Endodermal cell (in vitro differentiated cells): ENCODE data around the gene G6PC1. TPM values are rescaled to one million over a fixed set of nuclear protein-coding genes. Genes with fewer than 3 reads are reported as not detected.
"Not testable (repeated sequence)": the region's sequence is repeated elsewhere in the genome, so short reads cannot be mapped to it uniquely, and the experiment has no call there.

Experiments used
- DNase-seq: peaks from one replicate; pipeline ENCODE4 v3.0.0-alpha.2; 2017
- H3K27ac ChIP-seq: 2 replicates; pipeline ENCODE4 v1.5.1; 2013; ENCODE audit warnings: mild to moderate bottlenecking, low read depth, low read length, moderate library complexity
- H3K27me3 ChIP-seq: 2 replicates; pipeline ENCODE4 v1.6.1; 2013; ENCODE audit warnings: mild to moderate bottlenecking, low read length, moderate library complexity; ENCODE audit not compliant: insufficient read depth, control insufficient read depth, poor library complexity, severe bottlenecking
- H3K36me3 ChIP-seq: 2 replicates; pipeline ENCODE4 v1.7.0; 2013; ENCODE audit warnings: mild to moderate bottlenecking, low read length, moderate library complexity; ENCODE audit not compliant: control insufficient read depth, insufficient read depth
- H3K4me1 ChIP-seq: one replicate; pipeline ENCODE4 v1.7.0; 2013; ENCODE audit warnings: low read length; ENCODE audit not compliant: control insufficient read depth, insufficient read depth
- H3K4me3 ChIP-seq: 2 replicates; pipeline ENCODE4 v1.5.1; 2013; ENCODE audit warnings: mild to moderate bottlenecking, low read length, moderate library complexity
- H3K9ac ChIP-seq: 2 replicates; pipeline ENCODE4 v1.6.1; 2013; ENCODE audit warnings: mild to moderate bottlenecking, low read length, moderate library complexity; ENCODE audit not compliant: poor library complexity, severe bottlenecking; ENCODE audit errors: extremely low read depth
- H3K9me3 ChIP-seq: 2 replicates; pipeline ENCODE4 v1.6.1; 2013; ENCODE audit warnings: mild to moderate bottlenecking, low read length, moderate library complexity; ENCODE audit not compliant: control insufficient read depth
- H3K27ac Mint-ChIP-seq: 2 replicates; pipeline ENCODE4 v1.8.0; 2020; ENCODE audit warnings: mixed read lengths
- H3K27me3 Mint-ChIP-seq: 2 replicates; pipeline ENCODE4 v1.8.0; 2021; ENCODE audit warnings: mild to moderate bottlenecking, mixed read lengths; ENCODE audit not compliant: insufficient read depth
- H3K36me3 Mint-ChIP-seq: 2 replicates; pipeline ENCODE4 v1.8.0; 2020; ENCODE audit warnings: low read depth, mixed read lengths
- H3K4me1 Mint-ChIP-seq: 2 replicates; pipeline ENCODE4 v1.8.0; 2020; ENCODE audit warnings: mixed read lengths
- H3K4me3 Mint-ChIP-seq: 2 replicates; pipeline ENCODE4 v1.8.0; 2020; ENCODE audit warnings: mild to moderate bottlenecking, moderate library complexity, mixed read lengths
- H3K9me3 Mint-ChIP-seq: 2 replicates; pipeline ENCODE4 v1.8.0; 2020; ENCODE audit warnings: mild to moderate bottlenecking, mixed read lengths
- WGBS, 2 experiments: methylation state at CpG; one replicate each; pipeline versions ENCODE4 v1.1.5 to v1.1.7; 2013; ENCODE audit warnings: missing lambda C conversion rate in 2 of 2, mixed read lengths in 1 of 2; ENCODE audit not compliant: insufficient coverage in 1 of 2, insufficient read length in 1 of 2; 5-methylcytosine and 5-hydroxymethylcytosine counted together
- total RNA-seq, 2 donors: library from RNA; stranded (reverse); fragmentation: NEBNext Ultra II Directional in 1 of 2; extraction: Animal tissue kit (Norgen Biotek cat#: 25700) in 1 of 2; gene quantifications; 2 replicates in 1 of 2; 3 replicates in 1 of 2; pipeline ENCODE4 v1.2.1, GENCODE V29; 2021
- TF ChIP-seq, protein P1 (sequence below): fragments of 200-600 bp; sonication (generic); conservative IDR thresholded peaks from 2 replicates; pipeline ENCODE4 v1.5.0; 2021; ENCODE audit warnings: antibody characterized with exemption, mild to moderate bottlenecking

G6PC1 gene
- total RNA-seq, 2 donors from 2014 or later, result not detected

DNA sequence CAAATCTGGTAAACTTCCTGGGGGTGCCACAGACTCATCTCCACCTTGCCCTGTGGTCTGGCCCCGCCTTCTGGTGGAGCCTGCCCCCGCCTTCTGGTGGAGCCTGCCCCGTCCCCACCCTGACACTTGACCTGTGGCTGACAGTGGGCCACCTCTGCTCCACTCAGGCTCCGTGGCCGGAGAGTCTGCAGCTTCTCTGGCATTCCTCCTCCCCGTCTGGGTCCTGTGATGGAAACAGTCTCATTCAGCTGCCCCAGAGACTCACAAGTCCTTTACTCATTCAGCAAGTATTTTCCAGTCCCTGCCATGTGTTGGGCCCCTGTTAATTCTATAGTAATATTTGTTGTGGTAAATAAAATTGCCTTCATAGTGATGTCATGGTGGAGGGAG lies 21.0 kb upstream of the G6PC1 start:
- Mint-ChIP-seq H3K9me3 (no peaks in the 10 kb centered on the region), H3K4me3 (no peak overlapping the region), H3K27ac (no peak overlapping the region), H3K4me1 (peaks cover 8% of the 10 kb centered on the region), H3K27me3 (peaks cover 45% of the 10 kb centered on the region), H3K36me3 (no peaks in the 10 kb centered on the region)
- Histone ChIP-seq H3K36me3 (no peaks in the 10 kb centered on the region), H3K4me3 (no peak overlapping the region), H3K4me1 (no peaks in the 10 kb centered on the region), H3K27me3 (peaks cover 7% of the 10 kb centered on the region), H3K27ac (no peak overlapping the region), H3K9me3 (no peaks in the 10 kb centered on the region), H3K9ac (no peak overlapping the region)
- TF ChIP-seq, protein P1, sequence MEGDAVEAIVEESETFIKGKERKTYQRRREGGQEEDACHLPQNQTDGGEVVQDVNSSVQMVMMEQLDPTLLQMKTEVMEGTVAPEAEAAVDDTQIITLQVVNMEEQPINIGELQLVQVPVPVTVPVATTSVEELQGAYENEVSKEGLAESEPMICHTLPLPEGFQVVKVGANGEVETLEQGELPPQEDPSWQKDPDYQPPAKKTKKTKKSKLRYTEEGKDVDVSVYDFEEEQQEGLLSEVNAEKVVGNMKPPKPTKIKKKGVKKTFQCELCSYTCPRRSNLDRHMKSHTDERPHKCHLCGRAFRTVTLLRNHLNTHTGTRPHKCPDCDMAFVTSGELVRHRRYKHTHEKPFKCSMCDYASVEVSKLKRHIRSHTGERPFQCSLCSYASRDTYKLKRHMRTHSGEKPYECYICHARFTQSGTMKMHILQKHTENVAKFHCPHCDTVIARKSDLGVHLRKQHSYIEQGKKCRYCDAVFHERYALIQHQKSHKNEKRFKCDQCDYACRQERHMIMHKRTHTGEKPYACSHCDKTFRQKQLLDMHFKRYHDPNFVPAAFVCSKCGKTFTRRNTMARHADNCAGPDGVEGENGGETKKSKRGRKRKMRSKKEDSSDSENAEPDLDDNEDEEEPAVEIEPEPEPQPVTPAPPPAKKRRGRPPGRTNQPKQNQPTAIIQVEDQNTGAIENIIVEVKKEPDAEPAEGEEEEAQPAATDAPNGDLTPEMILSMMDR, result no peak
- DNase-seq, result no peak
- WGBS, 2 experiments, result 77 to 83% methylated on average over 1 to 6 of the region's 6 CpGs

GRCh38 chr17:42880776-42881310 lies 19.8 kb upstream of the G6PC1 start:
- Mint-ChIP-seq H3K4me3 (no peak overlapping the region), H3K36me3 (no peaks in the 10 kb centered on the region), H3K27me3 (peaks cover 41% of the 10 kb centered on the region), H3K27ac (no peak overlapping the region), H3K9me3 (no peaks in the 10 kb centered on the region), H3K4me1 (peaks cover 8% of the 10 kb centered on the region)
- no peak overlapping the region for H3K27ac ChIP-seq
- TF ChIP-seq, protein P1, result no peak
- H3K36me3 ChIP-seq, result no peaks in the 10 kb centered on the region
- no peak for DNase-seq
- no peak overlapping the region for H3K9ac ChIP-seq
- no peaks in the 10 kb centered on the region for H3K4me1 ChIP-seq
- H3K4me3 ChIP-seq, result no peak overlapping the region
- H3K27me3 ChIP-seq, result peaks cover 7% of the 10 kb centered on the region
- no peaks in the 10 kb centered on the region for H3K9me3 ChIP-seq
- WGBS, 2 experiments, result 88 to 89% methylated on average over 4 to 5 of the region's 5 CpGs

DNA sequence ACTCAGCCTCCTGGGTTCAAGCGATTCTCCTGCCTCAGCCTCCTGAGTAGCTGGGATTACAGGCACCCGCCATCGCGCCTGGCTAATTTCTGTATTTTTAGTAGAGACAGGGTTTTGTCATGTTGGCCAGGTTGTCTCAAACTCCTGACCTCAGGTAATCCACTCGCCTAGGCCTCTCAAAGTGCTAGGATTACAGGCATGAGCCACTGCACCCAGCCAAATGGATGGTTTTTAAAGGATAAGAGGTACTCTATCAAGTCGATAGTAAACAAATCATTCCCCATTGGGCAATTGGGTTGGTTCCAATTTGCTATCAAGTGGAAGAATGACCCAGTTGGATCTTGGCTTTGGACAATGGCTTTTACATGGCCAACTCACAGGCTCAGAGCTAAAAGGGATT lies 18.9 kb upstream of the G6PC1 start:
- H3K9me3 Mint-ChIP-seq, H3K36me3 Mint-ChIP-seq, H3K4me1 Mint-ChIP-seq, DNase-seq, H3K27ac Mint-ChIP-seq, H3K27me3 ChIP-seq, H3K4me3 Mint-ChIP-seq, H3K9ac ChIP-seq, H3K27ac ChIP-seq, H3K9me3 ChIP-seq, H3K36me3 ChIP-seq, H3K4me1 ChIP-seq, H3K4me3 ChIP-seq: not testable (repeated sequence)
- 94 to 96% methylated on average over 5 to 6 of the region's 6 CpGs for WGBS, 2 experiments
- H3K27me3 Mint-ChIP-seq, result peaks cover 38% of the 10 kb centered on the region

DNA sequence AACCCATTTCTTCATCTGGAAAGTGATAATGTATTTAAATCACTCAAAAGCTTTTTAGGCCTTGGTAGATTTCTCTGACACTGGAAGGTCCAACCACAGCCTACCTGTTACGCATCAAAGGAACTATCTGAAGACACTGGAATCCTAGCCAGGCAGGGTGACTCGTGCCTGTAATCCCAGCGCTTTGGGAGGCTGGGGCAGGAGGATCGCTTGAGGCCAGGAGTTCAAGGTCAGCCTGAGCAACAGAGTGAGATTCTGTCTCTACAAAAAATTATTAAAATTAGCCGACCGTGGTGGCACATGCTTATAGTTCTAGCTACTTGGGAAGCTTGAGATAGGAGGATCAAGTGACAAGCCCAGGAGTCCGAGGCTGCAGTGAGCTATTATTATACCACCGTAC lies 18.4 kb upstream of the G6PC1 start:
- Mint-ChIP-seq H3K4me3 (no peak overlapping the region), H3K4me1 (peaks cover 8% of the 10 kb centered on the region), H3K9me3 (no peaks in the 10 kb centered on the region), H3K27ac (no peak overlapping the region), H3K36me3 (no peaks in the 10 kb centered on the region), H3K27me3 (peaks cover 33% of the 10 kb centered on the region)
- Histone ChIP-seq H3K36me3 (no peaks in the 10 kb centered on the region), H3K27me3 (peaks cover 7% of the 10 kb centered on the region), H3K4me3 (no peak overlapping the region), H3K9ac (no peak overlapping the region), H3K9me3 (no peaks in the 10 kb centered on the region), H3K4me1 (no peaks in the 10 kb centered on the region), H3K27ac (no peak overlapping the region)
- DNase-seq, result no peak
- 92 to 94% methylated on average over 7 to 8 of the region's 8 CpGs for WGBS, 2 experiments
- TF ChIP-seq, protein P1, result no peak
